Sigmoid colon (tissue), 7 donors: ENCODE data around the gene PHF23. TPM values are rescaled to one million over a fixed set of nuclear protein-coding genes. Genes with fewer than 3 reads are reported as not detected.

Experiments used
- DNase-seq: peaks from one replicate; pipeline ENCODE4 v3.0.0-alpha.2; 2019
- H3K27ac ChIP-seq, 4 donors: fragments of 200-600 bp; sonication (generic); one replicate each; pipeline ENCODE4 v1.5.1; 2016 to 2019; ENCODE audit warnings: mild to moderate bottlenecking in 1 of 4
- H3K27me3 ChIP-seq, 3 donors: fragments of 200-600 bp; sonication (generic); one replicate each; pipeline ENCODE4 v1.5.1; 2019; ENCODE audit warnings: mild to moderate bottlenecking in 1 of 3
- H3K36me3 ChIP-seq, 4 donors: fragments of 200-600 bp; sonication (generic); one replicate each; pipeline ENCODE4 v1.5.1; 2016 to 2019
- H3K4me1 ChIP-seq, 4 donors: fragments of 200-600 bp; sonication (generic); one replicate each; pipeline ENCODE4 v1.5.1; 2017 to 2019
- H3K4me3 ChIP-seq, 4 donors: fragments of 200-600 bp; sonication (generic); one replicate each; pipeline ENCODE4 v1.5.1; 2017 to 2019; ENCODE audit warnings: mild to moderate bottlenecking in 2 of 4, moderate library complexity in 1 of 4
- H3K9me3 ChIP-seq, 4 donors: fragments of 200-600 bp in 3 of 4; sonication (generic) in 3 of 4; one replicate each; pipeline versions ENCODE4 v1.5.1 to v1.6.1; 2013 to 2019
- CTCF ChIP-seq, 4 experiments: fragments of 450-650 bp in 3 of 4; fragments of 200-600 bp in 1 of 4; IDR thresholded peaks; one replicate each; pipeline ENCODE4 v1.5.1; 2016 to 2019; ENCODE audit warnings: antibody characterized with exemption in 4 of 4, mild to moderate bottlenecking in 3 of 4, moderate library complexity in 2 of 4
- EP300 ChIP-seq, 4 donors: sonication (generic); formaldehyde crosslinking; IDR thresholded peaks; one replicate each; pipeline ENCODE4 v1.6.1; 2017; ENCODE audit warnings: antibody characterized with exemption in 4 of 4
- POLR2A ChIP-seq, 2 donors: fragments of 450-650 bp; IDR thresholded peaks; one replicate each; pipeline ENCODE4 v1.6.1; 2016; ENCODE audit warnings: antibody characterized with exemption in 2 of 2, mild to moderate bottlenecking in 2 of 2, moderate library complexity in 2 of 2
- POLR2AphosphoS5 ChIP-seq, 4 donors: sonication (generic); formaldehyde crosslinking; IDR thresholded peaks; one replicate each; pipeline ENCODE4 v1.6.1; 2017; ENCODE audit warnings: antibody characterized with exemption in 4 of 4
- WGBS, 2 donors: extraction: QIAGEN DNeasy Blood & Tissue Kit; methylation state at CpG; one replicate each; pipeline ENCODE4 v1.1.7; 2013; 5-methylcytosine and 5-hydroxymethylcytosine counted together
- intact Hi-C: fragments of 100-400 bp; cut with DNase I; formaldehyde crosslinking; loops from one replicate; pipeline ENCODE4 v1.15.1; 2023
- polyA plus RNA-seq, 3 donors: library from polyadenylated mRNA; stranded (reverse); fragments of 200-250 nt; gene quantifications; one replicate each; pipeline ENCODE4 v1.2.3, GENCODE V29; 2013
- total RNA-seq, 4 donors: library from RNA; depleted of rRNA; stranded (reverse); fragments of >200 nt; gene quantifications; one replicate each; pipeline ENCODE4 v1.1.0, GENCODE V29; 2016
- donor health status: healthy with polysubstance abuse.
- donor health status: Bipolar disorder and iron deficiency.
- donor health status: healthy.

The PHF23 gene
- total and polyA plus RNA-seq, 7 donors: 23.1 to 45.6 (median 44.9) TPM

GRCh38 chr17:7253082-7253481, 13.8 kb upstream of the PHF23 start:
- H3K9me3 ChIP-seq: no peaks in the 10 kb centered on the region
- no peaks in the 10 kb centered on the region for H3K27me3 ChIP-seq
- TF ChIP-seq EP300 (IDR thresholded peaks at IDR 0.05) (no peak), POLR2AphosphoS5 (IDR thresholded peaks at IDR 0.05) (no peak), POLR2A (IDR thresholded peaks at IDR 0.05) (no peak), CTCF (IDR thresholded peaks at IDR 0.05) (no peak)
- intact Hi-C loops: loop anchor here (2.0 to 10.0 kb wide), 2 partner anchors 28 to 312 kb away; partner anchors contain the start of genes SENP3 and SLC2A4
- H3K4me1 ChIP-seq: peaks cover 0 to 43% (median 35%) of the 10 kb centered on the region in 4 donors
- 34 to 77% methylated on average over 5 of the region's 5 CpGs for WGBS, 2 donors
- peak overlapping the region; percentile 97 to 99 (median 98) for H3K27ac ChIP-seq
- no peak for DNase-seq
- H3K4me3 ChIP-seq: peak overlapping the region; percentile 79 to 99 (median 88)
- H3K36me3 ChIP-seq: peaks cover 5 to 41% (median 28%) of the 10 kb centered on the region in 4 donors

DNA sequence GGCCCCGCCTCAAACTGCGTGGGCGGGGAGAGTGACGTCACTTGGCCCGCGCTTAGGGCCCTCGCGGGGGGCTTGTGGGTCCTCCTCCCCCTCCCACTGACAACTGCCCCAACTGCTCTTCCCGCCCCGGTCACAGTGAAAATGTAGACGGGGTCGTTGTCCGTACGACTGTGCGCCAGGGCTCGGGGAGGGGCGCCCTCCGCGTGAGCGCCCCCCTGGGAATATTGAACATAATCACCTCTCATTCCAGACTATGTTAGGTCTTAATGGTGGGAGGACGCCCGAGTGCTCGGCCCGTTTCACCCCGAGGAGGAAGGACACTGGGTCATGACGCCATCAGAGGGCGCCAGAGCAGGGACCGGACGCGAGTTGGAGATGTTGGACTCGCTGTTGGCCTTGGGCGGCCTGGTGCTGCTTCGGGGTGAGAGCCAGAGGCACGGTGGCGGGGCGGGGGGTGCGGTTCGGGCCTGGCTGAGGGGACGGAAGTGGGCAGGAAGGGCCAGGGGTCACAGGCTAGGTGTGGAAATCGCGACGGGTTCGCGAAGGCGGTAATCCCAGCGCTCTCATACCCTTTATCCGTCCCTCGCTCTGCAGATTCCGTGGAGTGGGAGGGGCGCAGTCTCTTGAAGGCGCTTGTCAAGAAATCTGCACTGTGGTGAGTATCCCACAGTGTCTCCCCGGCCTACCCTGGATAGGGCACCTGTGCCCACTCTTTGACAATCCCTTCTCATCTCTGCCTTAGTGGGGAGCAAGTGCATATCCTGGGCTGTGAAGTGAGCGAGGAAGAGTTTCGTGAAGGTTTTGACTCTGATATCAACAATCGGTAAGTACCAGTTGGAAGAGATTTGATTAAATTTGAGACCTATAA, 13.2 kb upstream of the PHF23 start, which contains the start of gene ELP5:
Gene ELP5, plus strand, starts transcription at position 40 of the 868 bp plus-strand sequence. Its CDS starts 336 bp downstream, at position 376.
- Histone ChIP-seq H3K4me3 (peak within 1 kb of the TSS; percentile 79 to 99 (median 88)), H3K9me3 (no peaks in the 10 kb centered on the region), H3K36me3 (peaks cover 5 to 35% (median 22%) of the 10 kb centered on the region in 4 donors), H3K27ac (peak within 1 kb of the TSS; percentile 97 to 99 (median 98)), H3K27me3 (no peaks in the 10 kb centered on the region), H3K4me1 (peaks cover 0 to 43% (median 35%) of the 10 kb centered on the region in 4 donors)
- 0 to 1% methylated on average over 55 of the region's 55 CpGs for WGBS, 2 donors
- intact Hi-C loops: loop anchor here (2.0 to 10.0 kb wide), 2 partner anchors 28 to 312 kb away; partner anchors contain the start of genes SENP3 and SLC2A4
- peak; percentile 42 to 82 (median 76) for TF ChIP-seq POLR2AphosphoS5 (IDR thresholded peaks at IDR 0.05)
- no peak for TF ChIP-seq POLR2A (IDR thresholded peaks at IDR 0.05)
- TF ChIP-seq EP300 (IDR thresholded peaks at IDR 0.05): peak in 2 of 4 donors; percentile 38 to 41
- DNase-seq: peak; percentile 97

- peaks cover 0 to 43% (median 35%) of the 10 kb centered on the region in 4 donors for H3K4me1 ChIP-seq
- peaks cover 5 to 30% (median 22%) of the 10 kb centered on the region in 4 donors for H3K36me3 ChIP-seq
- H3K9me3 ChIP-seq: no peaks in the 10 kb centered on the region
- intact Hi-C loops: loop anchor here (2.0 to 10.0 kb wide), 3 partner anchors 29 to 313 kb away; partner anchors contain the start of genes SENP3 and SLC2A4
- WGBS, 2 donors: 0 to 1% methylated on average over 41 of the region's 41 CpGs
- peak within 1 kb of the TSS; percentile 79 to 99 (median 88) for H3K4me3 ChIP-seq
- H3K27ac ChIP-seq: peak within 1 kb of the TSS; percentile 97 to 99 (median 98)
- no peaks in the 10 kb centered on the region for H3K27me3 ChIP-seq
- no peak for TF ChIP-seq CTCF (IDR thresholded peaks at IDR 0.05)
- TF ChIP-seq POLR2A (IDR thresholded peaks at IDR 0.05): peak in 1 of 2 donors; percentile 51
- peak; percentile 46 to 80 (median 71) for TF ChIP-seq POLR2AphosphoS5 (IDR thresholded peaks at IDR 0.05)
- peak in 1 of 4 donors; percentile 16 for TF ChIP-seq EP300 (IDR thresholded peaks at IDR 0.05)
- DNase-seq: peak; percentile 99
Measured at GRCh38 chr17:7251661-7252175, 12.5 kb upstream of the PHF23 start, which contains the start of gene CTDNEP1. CTDNEP1 (minus strand) TSS chr17:7251734; CDS start chr17:7251296, 438 bp downstream.

DNA sequence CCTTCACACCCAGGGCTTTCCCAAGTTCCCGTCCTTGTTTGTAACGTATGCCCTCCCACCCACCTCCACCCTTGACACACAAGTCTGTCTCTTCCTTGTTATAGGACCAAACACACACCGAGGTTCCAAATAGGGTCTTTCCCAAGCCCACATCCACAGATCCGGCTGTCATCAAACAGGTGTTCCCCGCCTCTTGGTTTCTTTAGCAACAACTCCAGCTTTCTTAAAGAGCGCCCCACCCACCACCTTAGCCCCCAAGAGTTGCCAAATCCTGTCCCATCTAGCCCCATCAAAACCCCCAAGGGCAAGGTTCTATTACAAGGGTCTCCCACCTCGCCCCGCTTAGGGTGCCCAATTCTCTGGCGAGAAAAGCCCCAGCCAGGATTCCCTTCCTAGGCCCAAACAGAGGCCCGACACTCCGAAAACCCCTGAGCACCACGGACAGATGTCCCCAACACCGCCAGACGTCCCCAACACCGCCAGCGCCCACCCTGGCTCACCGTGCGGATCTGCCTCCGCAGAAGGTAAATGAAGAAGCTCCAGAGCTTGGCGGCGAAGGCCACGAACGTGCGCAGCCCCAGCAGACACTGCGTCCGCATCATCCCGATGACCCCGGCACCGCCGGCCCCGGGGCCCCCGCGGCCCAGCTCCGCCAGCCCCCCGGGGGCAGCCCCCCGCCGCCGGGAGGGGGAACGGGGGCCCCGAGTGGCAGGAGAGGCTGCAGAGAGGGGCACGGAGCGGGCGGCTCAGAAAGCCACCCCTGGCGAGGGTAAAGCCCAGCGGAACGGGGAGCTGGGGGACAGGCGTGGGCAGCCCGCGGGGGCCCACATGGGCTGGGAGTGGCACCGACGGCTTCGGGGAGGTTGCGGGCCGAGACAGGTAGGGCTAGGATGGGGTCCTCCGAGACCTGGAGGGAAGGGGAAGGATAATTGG, 11.7 kb upstream of the PHF23 start:
- DNase-seq: no peak
- peak overlapping the region; percentile 97 to 99 (median 98) for H3K27ac ChIP-seq
- intact Hi-C loops: loop anchor here (2.0 to 10.0 kb wide), 2 partner anchors 46 to 314 kb away; partner anchors contain the start of gene SENP3
- H3K27me3 ChIP-seq: no peaks in the 10 kb centered on the region
- peak overlapping the region; percentile 79 to 99 (median 88) for H3K4me3 ChIP-seq
- peaks cover 8 to 30% (median 28%) of the 10 kb centered on the region in 4 donors for H3K36me3 ChIP-seq
- H3K4me1 ChIP-seq: peaks cover 0 to 43% (median 35%) of the 10 kb centered on the region in 4 donors
- TF ChIP-seq POLR2AphosphoS5 (IDR thresholded peaks at IDR 0.05) (no peak), CTCF (IDR thresholded peaks at IDR 0.05) (no peak), EP300 (IDR thresholded peaks at IDR 0.05) (no peak), POLR2A (IDR thresholded peaks at IDR 0.05) (no peak)
- H3K9me3 ChIP-seq: no peaks in the 10 kb centered on the region
- 1% methylated on average over 55 of the region's 55 CpGs for WGBS, 2 donors
